ENCODE measurements around the gene CASQ2. TPM values are rescaled to one million over a fixed set of nuclear protein-coding genes. Genes with fewer than 3 reads are reported as not detected.

The CASQ2 gene
- polyA plus RNA-seq, 1 of the 3 experiments (the other 2 are of a cell fraction) = not detected

GRCh38 chr1:115746021-115746690 lies 22.4 kb downstream of the CASQ2 start (continued):
- TF ChIP-seq REST (IDR thresholded peaks at IDR 0.05; ENCODE audit: low read depth, low read length) = no peak

GRCh38 chr1:115744646-115745275 lies 23.8 kb downstream of the CASQ2 start:
- POLR2A ChIA-PET = no interaction called here
- H3K9me3 ChIP-seq = no peaks in the 10 kb centered on the region
- no peak overlapping the region for H3K4me2 ChIP-seq
- DNase-seq = no peak
- H3K36me3 ChIP-seq (replicated peaks in 1 of 2; ENCODE audit: control insufficient read depth in 1 of 2, insufficient read depth in 2 of 2, low read length in 1 of 2) = no peaks in the 10 kb centered on the region
- CTCF ChIA-PET = interaction anchor here (1.2 to 2.2 kb wide), 2 partner anchors 27 to 137 kb away, joined by 5 to 7 read pairs; no protein-coding TSS in a partner anchor
- no peaks in the 10 kb centered on the region for H3K9me2 ChIP-seq
- H4K20me1 ChIP-seq (ENCODE audit: insufficient read depth) = no peaks in the 10 kb centered on the region
- no peak for TF ChIP-seq RFX5 (IDR thresholded peaks at IDR 0.05; ENCODE audit: low read length)
- no peak for TF ChIP-seq RCOR1 (IDR thresholded peaks at IDR 0.05; ENCODE audit: low read length)
- TF ChIP-seq EZH2phosphoT487 (IDR thresholded peaks at IDR 0.05; ENCODE audit: borderline replicate concordance, low read depth) = no peak
- no peak for TF ChIP-seq CHD2 (IDR thresholded peaks at IDR 0.05; ENCODE audit: low read length, partially characterized antibody)
- no peak for TF ChIP-seq TAF1 (IDR thresholded peaks at IDR 0.05; ENCODE audit: borderline replicate concordance, low read depth, low read length)
- no peak for TF ChIP-seq SIN3A (IDR thresholded peaks at IDR 0.05; ENCODE audit: borderline replicate concordance, low read depth, low read length)
- no peaks in the 10 kb centered on the region for H3K79me2 ChIP-seq (ENCODE audit: insufficient read depth)
- no peak overlapping the region for H3K4me3 ChIP-seq (ENCODE audit: low read depth in 2 of 2, low read length in 1 of 2)
- H3F3A ChIP-seq (replicated peaks; ENCODE audit: insufficient read depth) = no peaks in the 10 kb centered on the region
- H3K27ac ChIP-seq (ENCODE audit: low read depth in 2 of 2, low read length in 1 of 2) = no peak overlapping the region
- H2AFZ ChIP-seq (ENCODE audit: low read depth) = no peak overlapping the region
- H3K9ac ChIP-seq = no peak overlapping the region
- WGBS (ENCODE audit: low lambda C conversion rate) = 26% methylated on average over 3 of the region's 3 CpGs
- H3K27me3 ChIP-seq (ENCODE audit: insufficient read depth) = no peaks in the 10 kb centered on the region; the same call in 1 of the 2 replicates
- no peaks in the 10 kb centered on the region for H3K4me1 ChIP-seq (ENCODE audit: control insufficient read depth in 1 of 2, insufficient read depth in 2 of 2, low read depth in 1 of 2, low read length in 1 of 2)

- DNase-seq = no peak
- no peaks in the 10 kb centered on the region for H3K79me2 ChIP-seq (ENCODE audit: insufficient read depth)
- H3K27ac ChIP-seq (ENCODE audit: low read depth in 2 of 2, low read length in 1 of 2) = no peak overlapping the region
- no peak overlapping the region for H3K9ac ChIP-seq
- no peak overlapping the region for H3K4me3 ChIP-seq (ENCODE audit: low read depth in 2 of 2, low read length in 1 of 2)
- no peaks in the 10 kb centered on the region for H4K20me1 ChIP-seq (ENCODE audit: insufficient read depth)
- no peaks in the 10 kb centered on the region for H3F3A ChIP-seq (replicated peaks; ENCODE audit: insufficient read depth)
- H3K9me2 ChIP-seq = no peaks in the 10 kb centered on the region
- H3K27me3 ChIP-seq (ENCODE audit: insufficient read depth) = no peaks in the 10 kb centered on the region
- ChIA-PET POLR2A (no interaction called here), CTCF (interaction anchor here (0.6 to 2.2 kb wide), 4 partner anchors 34 to 280 kb away, joined by 3 to 11 read pairs (median 3); no protein-coding TSS in a partner anchor)
- H3K36me3 ChIP-seq (replicated peaks in 1 of 2; ENCODE audit: control insufficient read depth in 1 of 2, insufficient read depth in 2 of 2, low read length in 1 of 2) = no peaks in the 10 kb centered on the region
- no peaks in the 10 kb centered on the region for H3K4me1 ChIP-seq (ENCODE audit: control insufficient read depth in 1 of 2, insufficient read depth in 2 of 2, low read depth in 1 of 2, low read length in 1 of 2)
- no peaks in the 10 kb centered on the region for H3K9me3 ChIP-seq
- 0% methylated on average over 1 of the region's 1 CpG for WGBS (ENCODE audit: low lambda C conversion rate)
- H2AFZ ChIP-seq (ENCODE audit: low read depth) = no peak overlapping the region
- no peak overlapping the region for H3K4me2 ChIP-seq
- TF ChIP-seq MEF2A (IDR thresholded peaks at IDR 0.05; ENCODE audit: borderline replicate concordance, low read depth) (no peak), FOSL2 (IDR thresholded peaks at IDR 0.05; ENCODE audit: borderline replicate concordance, low read depth) (no peak), EP300 (IDR thresholded peaks at IDR 0.05; ENCODE audit: borderline replicate concordance in 1 of 2, low read depth in 1 of 2, low read length in 1 of 2) (no peak), YY1 (IDR thresholded peaks at IDR 0.05; ENCODE audit: low read depth) (no peak), CTCF (IDR thresholded peaks at IDR 0.05) (no peak), EZH2phosphoT487 (IDR thresholded peaks at IDR 0.05; ENCODE audit: borderline replicate concordance, low read depth) (no peak), SIN3A (IDR thresholded peaks at IDR 0.05; ENCODE audit: borderline replicate concordance, low read depth, low read length) (no peak), SMC3 (IDR thresholded peaks at IDR 0.05; ENCODE audit: low read depth, low read length) (no peak), IRF3 (IDR thresholded peaks at IDR 0.05; ENCODE audit: low read depth, low read length) (no peak), MXI1 (IDR thresholded peaks at IDR 0.05; ENCODE audit: low read depth, low read length) (no peak), MAX (IDR thresholded peaks at IDR 0.05; ENCODE audit: low read depth) (no peak)
Observed at GRCh38 chr1:115740811-115741210, 27.7 kb downstream of the CASQ2 start.

Measured in SK-N-SH (cell line).